HUES64 (cell line): Measurements from ENCODE around the gene LAMA2.

Source experiments
- H3K27ac ChIP-seq: 2 replicates; pipeline ENCODE4 v1.7.0; 2013; ENCODE audit warnings: low read depth, low read length, inconsistent platforms
- H3K27me3 ChIP-seq: 2 replicates; pipeline ENCODE4 v1.6.1; 2013; ENCODE audit warnings: mild to moderate bottlenecking, low read length; ENCODE audit not compliant: insufficient read depth
- H3K36me3 ChIP-seq: 2 replicates; pipeline ENCODE4 v1.6.1; 2013; ENCODE audit warnings: mild to moderate bottlenecking, low read length; ENCODE audit not compliant: insufficient read depth
- H3K4me1 ChIP-seq: 2 replicates; pipeline ENCODE4 v1.6.1; 2013; ENCODE audit warnings: mild to moderate bottlenecking, low read length, moderate library complexity; ENCODE audit not compliant: insufficient read depth
- H3K4me3 ChIP-seq: 2 replicates; pipeline ENCODE4 v1.5.1; 2013; ENCODE audit warnings: mild to moderate bottlenecking, low read length, moderate library complexity
- H3K9ac ChIP-seq: 2 replicates; pipeline ENCODE4 v1.6.1; 2013; ENCODE audit warnings: mild to moderate bottlenecking, low read depth, low read length
- H3K9me3 ChIP-seq: 2 replicates; pipeline ENCODE4 v1.6.1; 2013; ENCODE audit warnings: low read depth, low read length; ENCODE audit not compliant: insufficient read depth
- WGBS: fragments of 150-250, 120-280 bp; methylation state at CpG from one replicate; pipeline ENCODE4 v1.1.7; 2013; ENCODE audit warnings: missing lambda C conversion rate; 5-methylcytosine and 5-hydroxymethylcytosine counted together

LAMA2 gene

DNA sequence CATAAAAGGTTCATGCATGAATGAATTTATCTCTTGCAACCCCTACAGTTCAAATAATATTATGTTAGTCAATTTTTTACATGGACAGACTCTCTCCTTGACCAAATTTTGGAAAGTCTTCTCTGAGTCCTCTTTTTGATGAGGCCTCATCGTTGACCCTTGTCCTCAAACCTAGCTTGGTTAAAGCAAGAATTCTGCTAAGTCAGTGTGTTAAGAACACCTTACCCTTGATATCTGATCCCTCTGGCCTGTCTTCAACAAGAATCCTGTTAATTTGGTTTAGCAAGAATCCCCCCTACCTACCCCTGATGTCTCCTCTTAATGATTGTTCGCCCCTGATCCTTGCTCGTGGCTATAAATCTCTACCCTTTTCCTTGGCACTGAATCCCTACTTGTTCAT is 301.4 kb downstream of the LAMA2 start:
- H3K27me3 ChIP-seq: no peaks in the 10 kb centered on the region
- H3K9ac ChIP-seq: no peak overlapping the region
- H3K4me1 ChIP-seq: peaks cover 11% of the 10 kb centered on the region; the same call in 1 of the 2 replicates
- no peaks in the 10 kb centered on the region for H3K36me3 ChIP-seq
- 95% methylated on average over 3 of the region's 3 CpGs for WGBS
- no peaks in the 10 kb centered on the region for H3K9me3 ChIP-seq
- H3K27ac ChIP-seq: no peak overlapping the region
- no peak overlapping the region for H3K4me3 ChIP-seq

DNA sequence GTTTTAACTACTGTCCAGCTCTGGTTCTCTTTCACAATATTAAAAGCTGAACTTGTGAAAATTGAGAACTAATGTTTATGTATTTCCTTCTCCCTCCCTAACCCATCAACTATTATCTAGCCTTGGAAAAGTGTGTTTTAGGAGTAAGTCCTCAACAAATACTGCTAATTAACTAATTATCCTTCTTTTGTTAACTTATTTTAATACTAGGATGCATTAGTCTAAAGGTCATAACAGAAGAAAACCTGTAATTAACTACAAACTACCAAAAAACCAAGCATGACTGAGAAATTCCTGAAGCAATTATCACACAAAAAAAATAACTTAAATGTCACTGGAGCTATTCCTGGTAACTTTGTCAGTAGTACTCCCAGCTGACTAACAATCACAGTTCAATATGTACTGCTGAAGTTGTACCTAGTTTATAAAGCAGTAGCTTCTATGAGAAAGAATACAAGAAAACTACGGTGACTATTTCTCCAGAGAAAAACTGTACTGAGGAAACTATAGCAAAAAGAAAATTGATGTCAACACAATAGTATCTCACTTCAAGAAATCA is 301.9 kb downstream of the LAMA2 start:
- Histone ChIP-seq H3K4me3 (no peak overlapping the region), H3K36me3 (no peaks in the 10 kb centered on the region), H3K9ac (no peak overlapping the region), H3K4me1 (peaks cover 11% of the 10 kb centered on the region; the same call in 1 of the 2 replicates), H3K27ac (no peak overlapping the region), H3K27me3 (no peaks in the 10 kb centered on the region), H3K9me3 (no peaks in the 10 kb centered on the region)
- WGBS: 100% methylated on average over 1 of the region's 1 CpG

DNA sequence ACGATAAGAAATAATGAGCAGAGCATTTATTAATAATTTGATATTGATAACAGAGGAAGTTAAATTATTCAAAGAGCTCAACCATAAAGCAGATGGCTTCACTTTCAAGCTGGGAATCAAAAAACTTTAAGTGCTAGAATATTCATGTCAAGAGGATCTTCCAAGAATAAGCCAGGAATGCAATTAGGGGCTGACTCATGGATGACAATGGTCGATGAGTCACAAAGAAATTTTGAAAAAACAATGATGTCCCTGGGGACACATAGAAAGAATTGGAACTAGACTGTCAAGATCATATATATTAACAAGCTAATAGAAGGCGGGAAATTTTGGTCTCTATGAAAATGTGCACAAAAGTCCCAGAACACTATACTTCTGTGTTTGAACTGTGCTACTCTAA is 304.1 kb downstream of the LAMA2 start:
- H3K36me3 ChIP-seq: no peaks in the 10 kb centered on the region
- H3K4me1 ChIP-seq: peaks cover 11% of the 10 kb centered on the region; the same call in 1 of the 2 replicates
- H3K27me3 ChIP-seq: no peaks in the 10 kb centered on the region
- 65% methylated on average over 1 of the region's 3 CpGs for WGBS
- H3K27ac ChIP-seq: no peak overlapping the region
- H3K9me3 ChIP-seq: no peaks in the 10 kb centered on the region
- no peak overlapping the region for H3K9ac ChIP-seq
- H3K4me3 ChIP-seq: no peak overlapping the region

DNA sequence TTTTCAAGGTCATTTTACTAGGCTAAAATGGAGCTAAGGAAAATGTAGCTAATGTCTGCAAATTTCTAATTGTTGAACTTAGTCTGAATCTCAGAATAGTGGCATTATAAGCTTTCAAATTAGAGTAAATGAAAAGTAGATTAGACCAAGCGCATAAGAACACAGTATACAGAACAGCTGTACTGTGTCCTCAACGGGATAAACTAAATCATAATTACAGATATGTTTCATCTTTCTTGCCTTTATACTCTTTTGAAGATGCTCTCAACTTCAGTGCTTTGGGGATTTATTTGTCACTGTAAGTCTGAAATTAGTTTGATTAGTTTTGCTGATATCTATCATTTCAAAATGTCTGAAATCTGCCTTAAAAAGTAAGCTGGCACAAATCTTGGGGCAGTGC is 305.4 kb downstream of the LAMA2 start:
- Histone ChIP-seq H3K9me3 (no peaks in the 10 kb centered on the region), H3K36me3 (no peaks in the 10 kb centered on the region), H3K27me3 (no peaks in the 10 kb centered on the region), H3K27ac (no peak overlapping the region), H3K4me3 (no peak overlapping the region), H3K4me1 (peaks cover 11% of the 10 kb centered on the region; the same call in 1 of the 2 replicates), H3K9ac (no peak overlapping the region)
- 94% methylated on average over 2 of the region's 2 CpGs for WGBS

DNA sequence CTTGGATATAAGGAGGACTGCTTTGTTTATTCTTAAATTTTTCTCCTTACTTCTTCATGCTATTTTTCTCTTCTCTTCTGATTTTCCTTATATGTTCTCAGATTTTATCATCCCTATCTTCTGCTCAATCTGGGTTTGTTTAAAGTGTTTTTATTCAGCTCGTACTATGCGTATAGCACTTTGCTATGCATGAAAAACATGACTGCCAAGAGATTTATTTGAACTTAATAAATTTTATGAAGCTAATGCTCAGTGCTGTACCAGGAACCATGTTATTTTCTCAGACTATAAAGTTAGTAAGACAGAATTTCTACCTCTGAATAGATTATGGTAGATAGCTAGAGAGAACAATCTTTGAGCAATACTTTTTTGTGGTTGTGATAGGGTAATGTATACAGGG is 305.9 kb downstream of the LAMA2 start:
- H3K9ac ChIP-seq: no peak overlapping the region
- WGBS: 100% methylated on average over 2 of the region's 2 CpGs
- no peaks in the 10 kb centered on the region for H3K36me3 ChIP-seq
- peaks cover 11% of the 10 kb centered on the region; the same call in 1 of the 2 replicates for H3K4me1 ChIP-seq
- H3K27ac ChIP-seq: no peak overlapping the region
- H3K4me3 ChIP-seq: no peak overlapping the region
- no peaks in the 10 kb centered on the region for H3K27me3 ChIP-seq
- no peaks in the 10 kb centered on the region for H3K9me3 ChIP-seq

DNA sequence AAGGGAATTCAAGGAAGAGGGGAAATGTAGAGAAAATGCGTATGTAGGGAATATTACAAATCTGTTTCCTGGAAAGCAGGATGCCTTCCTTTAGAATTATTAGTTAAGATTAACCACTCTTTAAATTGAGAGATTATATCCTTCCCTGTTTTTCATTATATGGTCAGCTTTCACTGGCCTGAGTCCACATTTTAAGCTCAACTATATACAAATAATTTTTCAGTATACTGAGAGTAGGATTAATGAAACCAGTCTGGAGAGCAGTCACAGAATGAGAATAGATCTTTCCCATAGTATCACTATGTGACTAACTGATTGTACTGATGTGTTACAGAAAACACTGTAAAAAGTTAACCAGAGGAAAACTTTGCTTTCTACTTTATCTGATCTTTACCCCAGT is 306.3 kb downstream of the LAMA2 start:
- no peaks in the 10 kb centered on the region for H3K36me3 ChIP-seq
- H3K27ac ChIP-seq: no peak overlapping the region
- 94% methylated on average over 1 of the region's 1 CpG for WGBS

DNA sequence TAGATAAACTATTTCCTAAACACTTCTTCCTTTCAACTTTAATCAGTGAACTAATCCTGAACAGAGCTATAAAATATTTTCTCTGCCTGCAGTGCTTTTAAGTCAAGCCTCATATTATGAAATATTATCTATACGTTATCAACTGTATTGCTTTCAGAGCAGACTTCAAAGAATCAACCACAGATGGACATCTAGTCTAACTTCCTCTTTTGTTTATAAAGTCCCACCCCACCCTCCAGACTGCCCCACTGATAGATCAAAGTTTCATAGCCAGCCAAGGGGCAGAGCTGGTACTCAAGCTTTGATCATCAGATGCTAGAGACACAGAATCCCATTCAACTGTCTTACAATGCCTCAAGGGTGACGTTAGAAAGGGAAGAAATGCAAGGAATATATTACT is 308.3 kb downstream of the LAMA2 start:
- no peaks in the 10 kb centered on the region for H3K36me3 ChIP-seq
- WGBS: 93% methylated on average over 2 of the region's 2 CpGs
- peaks cover 27% of the 10 kb centered on the region for H3K4me1 ChIP-seq
- no peaks in the 10 kb centered on the region for H3K9me3 ChIP-seq
- no peak overlapping the region for H3K27ac ChIP-seq
- H3K9ac ChIP-seq: no peak overlapping the region
- no peak overlapping the region for H3K4me3 ChIP-seq
- no peaks in the 10 kb centered on the region for H3K27me3 ChIP-seq

More for the DNA sequence above, 306.3 kb downstream of the LAMA2 start:
- H3K9ac ChIP-seq: no peak overlapping the region
- peaks cover 11% of the 10 kb centered on the region; the same call in 1 of the 2 replicates for H3K4me1 ChIP-seq
- no peaks in the 10 kb centered on the region for H3K27me3 ChIP-seq
- H3K4me3 ChIP-seq: no peak overlapping the region
- H3K9me3 ChIP-seq: no peaks in the 10 kb centered on the region

DNA sequence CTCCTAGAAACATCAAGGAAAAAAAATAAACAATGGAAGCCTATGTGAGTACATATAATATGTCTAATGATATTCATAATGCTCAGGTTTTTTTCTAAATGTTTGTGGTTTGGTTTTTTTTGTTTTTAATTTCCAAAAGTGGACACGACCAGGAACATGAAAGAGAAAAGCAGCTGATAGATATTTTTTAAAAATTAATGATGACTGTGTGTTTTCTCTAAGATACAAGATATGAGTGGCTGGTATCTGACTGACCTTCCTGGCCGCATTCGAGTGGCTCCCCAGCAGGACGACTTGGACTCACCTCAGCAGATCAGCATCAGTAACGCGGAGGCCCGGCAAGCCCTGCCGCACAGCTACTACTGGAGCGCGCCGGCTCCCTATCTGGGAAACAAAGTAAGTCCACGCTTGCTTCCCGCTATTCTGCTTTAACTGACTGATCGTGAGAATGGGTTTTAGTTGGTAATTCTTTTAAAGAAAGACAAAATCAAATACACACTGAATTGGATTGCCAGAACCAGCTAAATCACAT is 309.6 kb downstream of the LAMA2 start:
- H3K36me3 ChIP-seq: no peaks in the 10 kb centered on the region
- H3K4me3 ChIP-seq: no peak overlapping the region
- H3K4me1 ChIP-seq: peaks cover 29% of the 10 kb centered on the region
- no peak overlapping the region for H3K9ac ChIP-seq
- H3K27ac ChIP-seq: no peak overlapping the region
- H3K9me3 ChIP-seq: no peaks in the 10 kb centered on the region
- 96% methylated on average over 14 of the region's 14 CpGs for WGBS
- no peaks in the 10 kb centered on the region for H3K27me3 ChIP-seq

DNA sequence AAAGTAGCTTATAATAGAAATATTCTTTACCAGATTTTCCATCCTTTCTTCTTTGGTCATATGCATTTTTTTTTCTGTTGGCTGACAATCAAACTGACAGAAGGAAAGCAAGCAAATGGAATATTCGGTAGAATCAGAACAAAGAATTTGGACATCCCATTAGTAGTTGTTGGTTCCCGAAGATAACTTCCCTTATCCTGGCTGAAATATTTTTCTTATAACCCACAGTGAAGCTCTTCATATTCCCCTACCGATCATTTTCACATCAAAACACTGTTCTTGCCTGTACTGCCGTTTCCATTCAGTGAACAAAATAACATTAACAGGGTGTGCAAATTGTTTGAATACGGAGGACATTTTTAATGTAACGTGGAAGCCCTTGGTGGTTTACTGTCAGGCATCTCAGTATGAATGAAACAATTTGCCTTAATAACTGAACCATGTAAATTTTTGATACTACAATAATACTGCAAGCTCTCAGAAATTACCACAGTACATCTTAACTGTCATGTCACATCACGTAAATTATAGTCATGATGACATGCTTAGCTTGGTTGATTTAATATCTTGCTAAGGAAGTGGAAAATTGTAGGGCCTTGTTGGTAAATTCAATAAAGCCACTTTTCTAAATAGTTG is 311.5 kb downstream of the LAMA2 start:
- Histone ChIP-seq H3K9me3 (no peaks in the 10 kb centered on the region), H3K27ac (no peak overlapping the region), H3K4me3 (no peak overlapping the region), H3K9ac (no peak overlapping the region), H3K36me3 (no peaks in the 10 kb centered on the region), H3K27me3 (no peaks in the 10 kb centered on the region), H3K4me1 (peaks cover 31% of the 10 kb centered on the region)
- 95% methylated on average over 7 of the region's 7 CpGs for WGBS

DNA sequence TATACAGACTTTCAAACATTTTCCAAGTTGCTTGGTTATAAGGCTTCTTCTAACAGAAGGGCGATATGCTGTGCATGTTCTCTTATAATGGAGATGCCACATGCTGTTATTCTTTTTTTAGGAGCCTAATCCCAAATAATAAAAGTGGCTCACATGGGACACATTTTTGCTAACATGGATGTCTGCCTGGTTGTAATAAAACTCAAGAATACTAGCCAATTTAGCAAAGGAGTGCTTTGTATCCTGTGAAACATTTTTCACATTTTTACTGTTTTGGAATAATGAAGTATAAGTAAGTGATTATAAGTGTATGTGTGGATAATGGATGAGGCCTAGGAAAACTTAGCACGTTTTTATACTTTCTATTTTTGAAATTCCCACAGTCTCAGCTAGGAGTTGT is 312.2 kb downstream of the LAMA2 start:
- WGBS: 100% methylated on average over 2 of the region's 2 CpGs
- Histone ChIP-seq H3K4me3 (no peak overlapping the region), H3K9me3 (no peaks in the 10 kb centered on the region), H3K27ac (peak overlapping the region; percentile 40), H3K36me3 (no peaks in the 10 kb centered on the region), H3K9ac (no peak overlapping the region), H3K4me1 (peaks cover 31% of the 10 kb centered on the region), H3K27me3 (no peaks in the 10 kb centered on the region)

DNA sequence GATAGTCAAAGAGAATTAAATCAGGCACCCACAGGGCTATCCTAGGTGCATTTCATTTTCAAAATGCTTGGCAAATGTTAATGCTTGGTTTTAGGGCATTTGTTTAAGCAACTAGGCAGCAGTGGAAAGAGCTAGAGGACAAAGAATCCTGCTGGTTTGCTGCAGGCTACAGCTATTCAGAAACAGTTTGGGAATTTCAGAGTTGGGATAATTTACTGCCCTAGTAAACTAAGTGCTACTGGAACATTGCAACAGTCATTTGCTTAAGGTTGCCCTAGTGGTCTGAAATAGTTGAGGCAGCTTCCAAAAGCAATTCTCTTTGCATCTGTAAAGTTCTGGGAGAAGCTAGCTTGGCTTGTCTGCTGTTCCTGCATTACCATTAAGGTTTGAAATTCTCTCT is 312.7 kb downstream of the LAMA2 start:
- Histone ChIP-seq H3K4me3 (no peak overlapping the region), H3K36me3 (no peaks in the 10 kb centered on the region), H3K9me3 (no peaks in the 10 kb centered on the region), H3K4me1 (peaks cover 31% of the 10 kb centered on the region), H3K27me3 (no peaks in the 10 kb centered on the region), H3K27ac (peak overlapping the region; percentile 40), H3K9ac (no peak overlapping the region)
